Upper lobe of left lung (tissue), 4 donors: ENCODE results near the gene FOXP4.

Experiments
- EP300 ChIP-seq, 4 donors: sonication (generic); formaldehyde crosslinking; IDR thresholded peaks; one replicate each; pipeline ENCODE4 v1.5.1; 2017; ENCODE audit warnings: antibody characterized with exemption in 4 of 4, control low read depth in 2 of 4
- POLR2A ChIP-seq, 4 donors: fragments of 450-650 bp; IDR thresholded peaks; one replicate each; pipeline ENCODE4 v1.5.1; 2016 to 2017; ENCODE audit warnings: antibody characterized with exemption in 4 of 4, mild to moderate bottlenecking in 2 of 4
- POLR2AphosphoS5 ChIP-seq, 2 donors: sonication (generic); formaldehyde crosslinking; IDR thresholded peaks; one replicate each; pipeline ENCODE4 v1.5.1; 2017; ENCODE audit warnings: antibody characterized with exemption in 2 of 2
- TF ChIP-seq, protein P1 (sequence below), 6 experiments: fragments of 450-650 bp in 4 of 6; fragments of 200-600 bp in 2 of 6; sonication (generic) in 2 of 6; IDR thresholded peaks; one replicate each; pipeline ENCODE4 v1.5.1; 2016 to 2019; ENCODE audit warnings: antibody characterized with exemption in 6 of 6

DNA sequence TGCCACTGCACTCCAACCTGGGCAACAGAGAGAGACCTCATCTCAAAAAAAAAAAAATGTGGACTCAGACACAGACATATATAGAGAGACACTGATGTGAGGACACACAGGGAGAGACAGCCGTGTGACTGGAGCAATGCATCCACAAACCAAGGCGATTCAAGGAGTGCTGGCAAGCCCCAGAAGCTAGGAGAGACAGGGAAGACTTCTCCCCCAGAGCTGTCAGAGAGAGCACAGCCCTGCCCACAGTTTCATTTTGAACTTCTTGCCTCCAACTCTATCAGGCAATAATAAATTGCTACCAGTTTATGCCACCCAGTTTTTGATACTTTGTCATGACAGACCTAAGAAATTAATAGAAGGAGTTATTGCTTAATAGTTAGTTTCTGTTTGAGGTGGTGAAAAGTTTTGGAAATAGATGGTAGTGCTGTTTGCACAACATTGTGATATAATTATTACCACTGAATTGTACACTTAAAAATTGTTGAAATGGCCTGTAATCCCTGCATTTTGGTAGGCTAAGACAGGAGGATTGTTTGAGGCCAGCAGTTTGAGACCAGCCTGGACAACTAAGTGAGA is 87.0 kb downstream of the FOXP4 start:
- TF ChIP-seq POLR2AphosphoS5 (IDR thresholded peaks at IDR 0.05), result no peak
- TF ChIP-seq, protein P1, sequence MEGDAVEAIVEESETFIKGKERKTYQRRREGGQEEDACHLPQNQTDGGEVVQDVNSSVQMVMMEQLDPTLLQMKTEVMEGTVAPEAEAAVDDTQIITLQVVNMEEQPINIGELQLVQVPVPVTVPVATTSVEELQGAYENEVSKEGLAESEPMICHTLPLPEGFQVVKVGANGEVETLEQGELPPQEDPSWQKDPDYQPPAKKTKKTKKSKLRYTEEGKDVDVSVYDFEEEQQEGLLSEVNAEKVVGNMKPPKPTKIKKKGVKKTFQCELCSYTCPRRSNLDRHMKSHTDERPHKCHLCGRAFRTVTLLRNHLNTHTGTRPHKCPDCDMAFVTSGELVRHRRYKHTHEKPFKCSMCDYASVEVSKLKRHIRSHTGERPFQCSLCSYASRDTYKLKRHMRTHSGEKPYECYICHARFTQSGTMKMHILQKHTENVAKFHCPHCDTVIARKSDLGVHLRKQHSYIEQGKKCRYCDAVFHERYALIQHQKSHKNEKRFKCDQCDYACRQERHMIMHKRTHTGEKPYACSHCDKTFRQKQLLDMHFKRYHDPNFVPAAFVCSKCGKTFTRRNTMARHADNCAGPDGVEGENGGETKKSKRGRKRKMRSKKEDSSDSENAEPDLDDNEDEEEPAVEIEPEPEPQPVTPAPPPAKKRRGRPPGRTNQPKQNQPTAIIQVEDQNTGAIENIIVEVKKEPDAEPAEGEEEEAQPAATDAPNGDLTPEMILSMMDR (IDR thresholded peaks at IDR 0.05), result no peak
- no peak for TF ChIP-seq POLR2A (IDR thresholded peaks at IDR 0.05)
- no peak for TF ChIP-seq EP300 (IDR thresholded peaks at IDR 0.05)
